K562 (cell line): ENCODE data around the gene ZNF692. TPM values are rescaled to one million over a fixed set of nuclear protein-coding genes. Genes with fewer than 3 reads are reported as not detected.

Experiments
- BHLHE40 ChIP-seq: IDR thresholded peaks from 2 replicates; pipeline ENCODE4 v1.6.1; 2011; ENCODE audit warnings: low read length, improper control_type of control experiment
- CREBBP ChIP-seq: IDR thresholded peaks from one replicate; pipeline ENCODE4 v1.6.1; 2012; ENCODE audit warnings: low read depth, mild to moderate bottlenecking, control low read depth, inconsistent platforms, low read length
- GABPB2 ChIP-seq: fragments of 250-450 bp; sonication (Bioruptor Pico); conservative IDR thresholded peaks from 2 replicates; pipeline ENCODE4 v1.5.1; 2021; ENCODE audit warnings: mild to moderate bottlenecking
- HDAC3 ChIP-seq: fragments of 450-650 bp; IDR thresholded peaks from 2 replicates; pipeline ENCODE4 v1.6.1; 2018; ENCODE audit warnings: borderline replicate concordance, mild to moderate bottlenecking, moderate library complexity; ENCODE audit not compliant: partially characterized antibody
- HNRNPLL ChIP-seq: fragments of 200-400 bp; formaldehyde crosslinking; IDR thresholded peaks from 2 replicates; pipeline ENCODE4 v1.6.1; 2017; ENCODE audit warnings: low read length, low read depth, mild to moderate bottlenecking; ENCODE audit not compliant: poor library complexity, severe bottlenecking
- HOXB6 ChIP-seq: fragments of 250-450 bp; sonication (Bioruptor Pico); IDR thresholded peaks from 2 replicates; pipeline ENCODE4 v1.5.1; 2022; ENCODE audit warnings: mild to moderate bottlenecking, borderline replicate concordance
- ILK ChIP-seq: fragments of 450-650 bp; IDR thresholded peaks from 2 replicates; pipeline ENCODE4 v1.6.1; 2016; ENCODE audit warnings: missing genetic modification characterization, low read depth, mild to moderate bottlenecking, missing compliant biosample characterization, moderate library complexity, borderline replicate concordance
- KDM1A ChIP-seq, 2 experiments: fragments of 450-650 bp; IDR thresholded peaks; 2 replicates each; pipeline ENCODE4 v1.6.1; 2016; ENCODE audit warnings: mild to moderate bottlenecking in 2 of 2
- KDM4B ChIP-seq, 2 experiments: fragments of 450-650 bp in 1 of 2; sonication (generic) in 1 of 2; IDR thresholded peaks; 2 replicates each; pipeline ENCODE4 v1.6.1; 2016 to 2017; ENCODE audit warnings: borderline replicate concordance in 2 of 2, antibody characterized with exemption in 1 of 2, low read depth in 1 of 2, mild to moderate bottlenecking in 1 of 2
- MXD1 ChIP-seq: fragments of 250-450 bp; sonication (Bioruptor Pico); IDR thresholded peaks from 2 replicates; pipeline ENCODE4 v1.8.0; 2021; ENCODE audit warnings: borderline replicate concordance, mild to moderate bottlenecking, moderate library complexity; ENCODE audit not compliant: poor library complexity, severe bottlenecking
- NBN ChIP-seq: fragments of 450-650 bp; IDR thresholded peaks from 2 replicates; pipeline ENCODE4 v1.6.1; 2016; ENCODE audit warnings: low read depth, mild to moderate bottlenecking
- PURB ChIP-seq: sonication (generic); formaldehyde crosslinking; IDR thresholded peaks from 2 replicates; pipeline ENCODE4 v1.9.0; 2021; ENCODE audit warnings: low read depth, mild to moderate bottlenecking, missing genetic modification reagents
- SMAD2 ChIP-seq: fragments of 150-350 bp; IDR thresholded peaks from 2 replicates; pipeline ENCODE4 v1.6.1; 2014; ENCODE audit warnings: low read depth, mild to moderate bottlenecking, low read length
- SMC3 ChIP-seq: conservative IDR thresholded peaks from 2 replicates; pipeline ENCODE4 v1.6.1; 2011; ENCODE audit warnings: low read depth, low read length, improper control_type of control experiment; ENCODE audit not compliant: insufficient read depth
- SREBF1 ChIP-seq: fragments of 150-350 bp; IDR thresholded peaks from 2 replicates; pipeline ENCODE4 v1.6.1; 2014; ENCODE audit warnings: antibody characterized with exemption, low read depth, low read length, borderline replicate concordance
- ZBTB33 ChIP-seq: sonication (generic); formaldehyde crosslinking; IDR thresholded peaks from 2 replicates; pipeline ENCODE4 v1.8.1; 2023; ENCODE audit warnings: mild to moderate bottlenecking, missing genetic modification reagents
- ZC3H11A ChIP-seq: IDR thresholded peaks from 2 replicates; pipeline ENCODE4 v1.6.1; 2012; ENCODE audit warnings: low read depth, low read length, improper control_type of control experiment
- ZKSCAN3 ChIP-seq: fragments of 250-450 bp; sonication (Bioruptor Pico); IDR thresholded peaks from 2 replicates; pipeline ENCODE4 v1.4.0; 2020
- ZNF175 ChIP-seq: fragments of 200-800 bp; sonication (Bioruptor generic); IDR thresholded peaks from 2 replicates; pipeline ENCODE4 v1.6.1; 2016; ENCODE audit warnings: low read depth, mild to moderate bottlenecking, missing genetic modification characterization, missing compliant biosample characterization
- ZNF384 ChIP-seq: IDR thresholded peaks from 2 replicates; pipeline ENCODE4 v1.6.1; 2012; ENCODE audit warnings: low read depth, low read length, improper control_type of control experiment
- ZNF609 ChIP-seq: sonication (generic); formaldehyde crosslinking; IDR thresholded peaks from 2 replicates; pipeline ENCODE4 v1.8.1; 2023; ENCODE audit warnings: missing genetic modification reagents, mild to moderate bottlenecking, borderline replicate concordance
- polyA plus RNA-seq, 8 experiments: library from polyadenylated mRNA; depleted of rRNA in 4 of 8; stranded (reverse) in 5 of 8; unstranded in 3 of 8; fragments of >200 nt; fragmentation: Nextera tagmentation in 2 of 8; fragmentation: Illumina TruSeq in 1 of 8; extraction: Ambion mirVana in 2 of 8; extraction: Trizol in 1 of 8; gene quantifications; 2 replicates each; pipeline versions ENCODE4 v1.2.1 to v1.2.3, GENCODE V29; 2011 to 2014; ENCODE audit warnings: inconsistent platforms in 1 of 8, missing spikeins in 1 of 8
- total RNA-seq, 7 experiments: library from RNA; depleted of rRNA in 6 of 7; stranded (reverse); fragments of >200 nt in 6 of 7; fragmentation: Illumina TruSeq in 2 of 7; extraction: Trizol in 2 of 7; gene quantifications; 2 replicates each; pipeline versions ENCODE4 v1.2.1 to v1.2.3, GENCODE V29; 2011 to 2021; ENCODE audit warnings: low replicate concordance in 1 of 7

ZNF692 gene
- total and polyA plus RNA-seq, 9 of the 15 experiments (the other 6 are each of a cell fraction or from before 2014, with no cell fraction given): 8.4 to 143 (median 55.9) TPM

GRCh38 chr1:248873409-248873992, 14.6 kb upstream of the ZNF692 start (continued):
- peak; percentile 77; the same call in 1 of the 2 replicates for TF ChIP-seq ZNF609 (CRISPR knock-in tag)
- no peak for TF ChIP-seq PURB (CRISPR knock-in tag)
- no peak for TF ChIP-seq KDM1A (IDR thresholded peaks at IDR 0.05)
- no peak for TF ChIP-seq CREBBP
- no peak for TF ChIP-seq SMAD2
- TF ChIP-seq KDM4B (IDR thresholded peaks at IDR 0.05; ENCODE audit: borderline replicate concordance in 2 of 2, low read depth in 1 of 2): 0 out of 4 replicates have a peak, but pooled peaks of 1 of the 2 experiments have one; percentile 68
- TF ChIP-seq ZC3H11A: no peak
- no peak for TF ChIP-seq ZNF384
- TF ChIP-seq BHLHE40: no peak
- TF ChIP-seq ZKSCAN3 (CRISPR knock-in tag): no peak
- peak; percentile 56 for TF ChIP-seq ZBTB33 (CRISPR knock-in tag)
- no peak for TF ChIP-seq HDAC3
- no peak for TF ChIP-seq MXD1 (CRISPR knock-in tag)
- TF ChIP-seq NBN: no peak
- TF ChIP-seq HNRNPLL: peak; percentile 35
- no peak for TF ChIP-seq SMC3
- peak; percentile 5; the same call in 1 of the 2 replicates for TF ChIP-seq ZNF175 (CRISPR knock-in tag)
- TF ChIP-seq SREBF1: peak; percentile 44; the same call in 1 of the 2 replicates
- TF ChIP-seq GABPB2: no peak
- TF ChIP-seq HOXB6 (CRISPR knock-in tag): no peak
- TF ChIP-seq ILK (tag): no peak
